Posterior vena cava (tissue), 2 donors: Measurements from ENCODE around the gene CENPB. TPM values are rescaled to one million over a fixed set of nuclear protein-coding genes. Genes with fewer than 3 reads are reported as not detected.
A peak's percentile ranks its signal among the peaks of the same experiment; 100 is the strongest.

Experiments used
- DNase-seq: peaks from one replicate; pipeline ENCODE4 v3.0.0-alpha.2; 2020; ENCODE audit warnings: low spot score
- intact Hi-C, 2 donors: fragments of 100-400 bp; cut with DNase I; formaldehyde crosslinking; loops; one replicate each; pipeline versions ENCODE4 v1.14.1 to v1.14.2; 2022 to 2023
- total RNA-seq, 2 donors: library from RNA; stranded (reverse); fragmentation: NEBNext Ultra II Directional; extraction: Animal tissue kit (Norgen Biotek cat#: 25700); gene quantifications; one replicate each; pipeline ENCODE4 v1.2.1, GENCODE V29; 2021
- donor health status: DM: yes; HTN: yes; CAD: no.
- donor health status: DM: yes; HTN: yes; CAD: no.

CENPB gene
- total RNA-seq, 2 donors from 2014 or later, result 97.4 to 119 TPM

GRCh38 chr20:3813848-3814581 lies 27.5 kb upstream of the CENPB start:
- peak; percentile 15 for DNase-seq
- intact Hi-C loops, result no loop called here

GRCh38 chr20:3812975-3813847 lies 26.7 kb upstream of the CENPB start:
- intact Hi-C loops, result no loop called here
- peak; percentile 40 for DNase-seq

GRCh38 chr20:3812259-3812681 lies 25.7 kb upstream of the CENPB start:
- peak; percentile 46 for DNase-seq
- intact Hi-C loops, result no loop called here

GRCh38 chr20:3811467-3812258 lies 25.1 kb upstream of the CENPB start:
- intact Hi-C loops, result no loop called here
- DNase-seq, result peak; percentile 99

- intact Hi-C loops, result no loop called here
- DNase-seq, result no peak
Observed at GRCh38 chr20:3808544-3808943, 22.0 kb upstream of the CENPB start.

GRCh38 chr20:3804781-3805180 lies 18.2 kb upstream of the CENPB start:
- DNase-seq, result no peak
- intact Hi-C loops, result no loop called here

- intact Hi-C loops, result no loop called here
- DNase-seq, result peak; percentile 58
Observed at GRCh38 chr20:3804254-3804751, 17.8 kb upstream of the CENPB start.

- intact Hi-C loops, result no loop called here
- peak; percentile 75 for DNase-seq
Observed at GRCh38 chr20:3803854-3804253, 17.3 kb upstream of the CENPB start.

- intact Hi-C loops, result no loop called here
- DNase-seq, result no peak
Observed at GRCh38 chr20:3803289-3803688, 16.7 kb upstream of the CENPB start.

- DNase-seq, result no peak
- intact Hi-C loops, result no loop called here
Observed at GRCh38 chr20:3802524-3803239, 16.1 kb upstream of the CENPB start.

- DNase-seq, result no peak
- intact Hi-C loops, result no loop called here
Observed at GRCh38 chr20:3801846-3802245, 15.3 kb upstream of the CENPB start.

GRCh38 chr20:3801299-3801698 lies 14.8 kb upstream of the CENPB start:
- DNase-seq, result no peak
- intact Hi-C loops, result no loop called here

GRCh38 chr20:3800878-3801260 lies 14.3 kb upstream of the CENPB start:
- DNase-seq, result no peak
- intact Hi-C loops, result no loop called here

GRCh38 chr20:3800256-3800877 lies 13.8 kb upstream of the CENPB start:
- DNase-seq, result no peak
- intact Hi-C loops, result no loop called here

- intact Hi-C loops, result no loop called here
- DNase-seq, result no peak
Observed at GRCh38 chr20:3798908-3799248, 12.3 kb upstream of the CENPB start.

- DNase-seq, result peak; percentile 70
- intact Hi-C loops, result no loop called here
Observed at GRCh38 chr20:3798373-3798768, 11.8 kb upstream of the CENPB start.

- peak; percentile 29 for DNase-seq
- intact Hi-C loops, result no loop called here
Observed at GRCh38 chr20:3797592-3798372, 11.2 kb upstream of the CENPB start.

GRCh38 chr20:3797226-3797545 lies 10.6 kb upstream of the CENPB start:
- intact Hi-C loops, result no loop called here
- DNase-seq, result no peak
